Measurements from ENCODE around the gene ENPP6. TPM values are rescaled to one million over a fixed set of nuclear protein-coding genes. Genes with fewer than 3 reads are reported as not detected.

ENPP6 gene
- total RNA-seq, 1 donor from 2014 or later: not detected

DNA sequence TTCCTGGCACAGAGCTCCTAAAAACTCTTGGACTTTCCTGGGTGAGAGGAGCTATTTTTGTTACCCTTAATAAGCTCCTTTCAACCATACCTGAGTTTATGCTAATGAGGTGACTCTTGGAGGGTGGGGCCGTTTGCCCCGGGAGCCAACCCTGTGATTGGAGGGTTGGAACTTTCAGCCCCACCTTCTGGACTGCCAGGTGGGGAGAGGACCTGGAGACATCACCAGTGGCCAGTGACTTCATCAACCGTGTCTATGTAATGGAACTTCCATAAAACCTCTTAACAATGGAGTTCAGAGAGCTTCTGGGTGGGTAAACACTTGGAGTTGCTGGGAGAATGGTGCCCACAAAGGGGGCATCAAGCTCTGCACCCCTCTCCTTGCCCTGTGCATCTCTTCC lies 17.9 kb upstream of the ENPP6 start:
- intact Hi-C loops (cut with micrococcal nuclease): no loop called here
- Histone ChIP-seq H3K4me3 (no peak overlapping the region), H3K36me3 (no peaks in the 10 kb centered on the region), H3K4me1 (no peaks in the 10 kb centered on the region), H3K9me3 (replicated peaks) (no peaks in the 10 kb centered on the region), H3K27me3 (ENCODE audit: low read depth) (peaks cover 7% of the 10 kb centered on the region), H3K27ac (replicated peaks) (no peak overlapping the region)
- TF ChIP-seq, protein P1, sequence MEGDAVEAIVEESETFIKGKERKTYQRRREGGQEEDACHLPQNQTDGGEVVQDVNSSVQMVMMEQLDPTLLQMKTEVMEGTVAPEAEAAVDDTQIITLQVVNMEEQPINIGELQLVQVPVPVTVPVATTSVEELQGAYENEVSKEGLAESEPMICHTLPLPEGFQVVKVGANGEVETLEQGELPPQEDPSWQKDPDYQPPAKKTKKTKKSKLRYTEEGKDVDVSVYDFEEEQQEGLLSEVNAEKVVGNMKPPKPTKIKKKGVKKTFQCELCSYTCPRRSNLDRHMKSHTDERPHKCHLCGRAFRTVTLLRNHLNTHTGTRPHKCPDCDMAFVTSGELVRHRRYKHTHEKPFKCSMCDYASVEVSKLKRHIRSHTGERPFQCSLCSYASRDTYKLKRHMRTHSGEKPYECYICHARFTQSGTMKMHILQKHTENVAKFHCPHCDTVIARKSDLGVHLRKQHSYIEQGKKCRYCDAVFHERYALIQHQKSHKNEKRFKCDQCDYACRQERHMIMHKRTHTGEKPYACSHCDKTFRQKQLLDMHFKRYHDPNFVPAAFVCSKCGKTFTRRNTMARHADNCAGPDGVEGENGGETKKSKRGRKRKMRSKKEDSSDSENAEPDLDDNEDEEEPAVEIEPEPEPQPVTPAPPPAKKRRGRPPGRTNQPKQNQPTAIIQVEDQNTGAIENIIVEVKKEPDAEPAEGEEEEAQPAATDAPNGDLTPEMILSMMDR (IDR thresholded peaks at IDR 0.05; ENCODE audit: borderline replicate concordance): no peak
- DNase-seq: no peak

GRCh38 chr4:184234155-184234554 lies 16.5 kb upstream of the ENPP6 start:
- Histone ChIP-seq H3K36me3 (no peaks in the 10 kb centered on the region), H3K27ac (replicated peaks) (no peak overlapping the region), H3K4me3 (no peak overlapping the region), H3K9me3 (replicated peaks) (no peaks in the 10 kb centered on the region), H3K4me1 (no peaks in the 10 kb centered on the region), H3K27me3 (ENCODE audit: low read depth) (peaks cover 7% of the 10 kb centered on the region)
- TF ChIP-seq, protein P1 (IDR thresholded peaks at IDR 0.05; ENCODE audit: borderline replicate concordance): no peak
- DNase-seq: no peak
- intact Hi-C loops (cut with micrococcal nuclease): no loop called here

- intact Hi-C loops (cut with micrococcal nuclease): no loop called here
- no peaks in the 10 kb centered on the region for H3K4me1 ChIP-seq
- peaks cover 15% of the 10 kb centered on the region for H3K27me3 ChIP-seq (ENCODE audit: low read depth)
- no peaks in the 10 kb centered on the region for H3K9me3 ChIP-seq (replicated peaks)
- DNase-seq: no peak
- TF ChIP-seq, protein P1 (IDR thresholded peaks at IDR 0.05; ENCODE audit: borderline replicate concordance): no peak
- no peak overlapping the region for H3K27ac ChIP-seq (replicated peaks)
- H3K36me3 ChIP-seq: no peaks in the 10 kb centered on the region
- no peak overlapping the region for H3K4me3 ChIP-seq
Measured at GRCh38 chr4:184232975-184233374, 15.3 kb upstream of the ENPP6 start.

- TF ChIP-seq, protein P1 (IDR thresholded peaks at IDR 0.05; ENCODE audit: borderline replicate concordance): no peak
- H3K4me1 ChIP-seq: no peaks in the 10 kb centered on the region
- H3K9me3 ChIP-seq (replicated peaks): no peaks in the 10 kb centered on the region
- no peak overlapping the region for H3K27ac ChIP-seq (replicated peaks)
- intact Hi-C loops (cut with micrococcal nuclease): no loop called here
- peaks cover 15% of the 10 kb centered on the region for H3K27me3 ChIP-seq (ENCODE audit: low read depth)
- no peak overlapping the region for H3K4me3 ChIP-seq
- DNase-seq: no peak
- no peaks in the 10 kb centered on the region for H3K36me3 ChIP-seq
Measured at GRCh38 chr4:184232202-184232601, 14.5 kb upstream of the ENPP6 start.

DNA sequence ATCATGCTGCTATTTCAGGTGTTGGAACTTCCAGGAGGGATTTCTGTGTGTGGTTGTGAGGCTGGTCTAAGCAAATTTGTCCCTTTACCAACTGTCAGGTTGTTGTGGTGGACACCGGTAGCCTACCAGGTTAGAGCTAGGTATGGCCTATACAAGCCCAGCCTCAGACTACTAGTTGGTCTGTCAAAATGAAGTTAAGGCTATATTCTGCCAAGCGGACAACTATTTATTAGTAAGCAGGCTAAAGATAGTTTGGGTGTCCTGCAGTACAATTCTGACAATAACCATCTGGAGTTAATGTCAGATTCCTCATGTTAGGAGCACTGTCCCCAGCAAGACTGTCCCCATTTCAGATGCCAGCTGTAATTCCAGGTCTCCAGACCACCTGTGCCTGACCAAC lies 13.9 kb upstream of the ENPP6 start:
- H3K27ac ChIP-seq (replicated peaks): no peak overlapping the region
- peaks cover 15% of the 10 kb centered on the region for H3K27me3 ChIP-seq (ENCODE audit: low read depth)
- no peak for DNase-seq
- intact Hi-C loops (cut with micrococcal nuclease): no loop called here
- TF ChIP-seq, protein P1 (IDR thresholded peaks at IDR 0.05; ENCODE audit: borderline replicate concordance): no peak
- H3K36me3 ChIP-seq: no peaks in the 10 kb centered on the region
- no peak overlapping the region for H3K4me3 ChIP-seq
- no peaks in the 10 kb centered on the region for H3K9me3 ChIP-seq (replicated peaks)
- no peaks in the 10 kb centered on the region for H3K4me1 ChIP-seq
